ENCODE data around the gene ICAM5.
"Not testable (repeated sequence)": the region's sequence is repeated elsewhere in the genome, so short reads cannot be mapped to it uniquely, and the experiment has no call there.

ICAM5 gene

GRCh38 chr19:10270616-10271394, 18.9 kb upstream of the ICAM5 start, which contains the start of gene ICAM1:
TSS of gene ICAM1 (plus strand) at chr19:10271120. CDS start at chr19:10271160, 40 bp downstream.
- DNase-seq, result no peak

- no peak for DNase-seq
These were observed 18.1 kb upstream of the ICAM5 start for GRCh38 chr19:10271543-10272086.

DNA sequence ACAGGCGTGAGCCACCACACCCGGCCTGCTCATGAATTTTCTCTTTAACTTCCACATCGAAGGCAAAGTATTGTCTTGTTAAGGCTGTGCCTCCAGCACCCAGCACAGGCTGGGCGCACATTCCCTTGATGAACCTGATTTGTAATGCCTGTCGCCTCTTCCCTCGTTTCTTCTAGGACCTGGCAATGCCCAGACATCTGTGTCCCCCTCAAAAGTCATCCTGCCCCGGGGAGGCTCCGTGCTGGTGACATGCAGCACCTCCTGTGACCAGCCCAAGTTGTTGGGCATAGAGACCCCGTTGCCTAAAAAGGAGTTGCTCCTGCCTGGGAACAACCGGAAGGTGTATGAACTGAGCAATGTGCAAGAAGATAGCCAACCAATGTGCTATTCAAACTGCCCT, 15.2 kb upstream of the ICAM5 start:
- no peak for DNase-seq

- DNase-seq, result no peak
These were observed 11.8 kb upstream of the ICAM5 start for GRCh38 chr19:10277795-10278589.

DNA sequence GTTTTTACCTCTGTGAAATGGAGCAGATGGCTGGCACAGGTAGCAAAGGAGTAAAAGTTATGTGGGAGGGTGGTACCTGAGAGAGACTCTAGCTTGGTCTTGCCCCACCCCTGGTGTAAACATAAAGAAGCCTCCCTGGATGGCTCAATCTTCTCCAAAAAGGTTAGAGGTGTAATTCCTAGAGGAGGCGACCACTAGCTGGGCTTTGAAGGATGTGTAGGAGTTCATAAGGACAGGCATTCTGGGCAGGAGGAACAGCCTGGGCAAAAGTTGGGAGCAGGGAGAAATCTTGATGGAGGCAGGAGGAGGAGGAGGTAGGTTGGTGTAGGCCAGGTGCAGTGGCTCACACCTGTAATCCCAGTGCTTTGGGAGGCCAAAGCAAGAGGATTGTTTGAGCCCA, 10.8 kb upstream of the ICAM5 start:
- no peak for DNase-seq

DNA sequence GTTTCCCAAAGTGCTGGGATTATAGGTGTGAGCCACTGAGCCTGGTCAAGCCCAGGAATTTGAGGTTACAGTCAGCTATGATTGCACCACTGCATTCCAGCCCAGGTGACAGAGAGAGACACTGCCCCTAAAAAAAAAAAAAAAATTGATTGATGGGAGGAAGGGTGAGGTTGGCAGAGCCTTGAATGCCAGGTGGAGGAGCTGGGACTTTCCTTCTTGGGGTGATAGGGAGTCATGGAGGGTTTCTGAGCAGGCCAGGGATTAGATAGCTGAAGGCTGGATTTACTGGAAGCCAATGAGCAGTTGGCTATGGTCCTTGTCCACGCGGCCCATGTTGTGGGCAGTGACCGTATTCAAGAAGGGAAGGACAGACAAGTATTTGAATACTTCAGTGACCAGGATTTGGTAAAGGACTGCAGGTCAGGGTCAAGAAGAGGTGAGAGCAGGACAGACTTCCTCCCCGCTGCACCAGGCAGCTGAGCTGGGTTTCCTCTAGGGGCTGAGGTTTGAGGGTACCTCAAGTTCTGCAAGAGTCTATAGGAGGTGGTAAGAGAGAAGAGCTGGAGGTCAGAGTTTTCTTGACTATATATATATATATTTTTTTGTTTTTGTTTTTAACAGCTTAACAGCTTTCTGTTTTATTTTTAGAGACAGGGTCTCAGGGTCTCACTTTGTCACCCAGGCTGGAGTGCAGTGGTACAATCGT, 9.9 kb upstream of the ICAM5 start:
- no peak for DNase-seq

DNA sequence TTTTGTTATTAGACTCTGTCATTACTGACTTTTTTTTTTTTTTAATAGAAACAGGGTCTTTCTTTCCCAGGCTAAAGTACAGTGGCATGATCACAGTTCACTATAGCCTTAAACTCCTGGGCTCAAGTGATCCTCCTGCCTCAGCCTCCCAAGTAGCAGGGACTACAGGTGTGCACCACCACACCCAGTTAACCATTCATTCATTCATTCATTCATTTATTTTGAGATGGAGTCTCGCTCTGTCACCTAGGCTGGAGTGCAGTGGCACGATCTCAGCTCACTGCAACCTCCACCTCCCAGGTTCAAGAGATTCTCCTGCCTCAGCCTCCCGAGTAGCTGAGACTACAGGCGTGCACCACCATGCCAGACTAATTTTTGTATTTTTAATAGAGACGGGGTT, 7.7 kb upstream of the ICAM5 start:
- DNase-seq, result not testable (repeated sequence)

- DNase-seq, result no peak
These were observed 6.3 kb upstream of the ICAM5 start for GRCh38 chr19:10283301-10284064.

DNA sequence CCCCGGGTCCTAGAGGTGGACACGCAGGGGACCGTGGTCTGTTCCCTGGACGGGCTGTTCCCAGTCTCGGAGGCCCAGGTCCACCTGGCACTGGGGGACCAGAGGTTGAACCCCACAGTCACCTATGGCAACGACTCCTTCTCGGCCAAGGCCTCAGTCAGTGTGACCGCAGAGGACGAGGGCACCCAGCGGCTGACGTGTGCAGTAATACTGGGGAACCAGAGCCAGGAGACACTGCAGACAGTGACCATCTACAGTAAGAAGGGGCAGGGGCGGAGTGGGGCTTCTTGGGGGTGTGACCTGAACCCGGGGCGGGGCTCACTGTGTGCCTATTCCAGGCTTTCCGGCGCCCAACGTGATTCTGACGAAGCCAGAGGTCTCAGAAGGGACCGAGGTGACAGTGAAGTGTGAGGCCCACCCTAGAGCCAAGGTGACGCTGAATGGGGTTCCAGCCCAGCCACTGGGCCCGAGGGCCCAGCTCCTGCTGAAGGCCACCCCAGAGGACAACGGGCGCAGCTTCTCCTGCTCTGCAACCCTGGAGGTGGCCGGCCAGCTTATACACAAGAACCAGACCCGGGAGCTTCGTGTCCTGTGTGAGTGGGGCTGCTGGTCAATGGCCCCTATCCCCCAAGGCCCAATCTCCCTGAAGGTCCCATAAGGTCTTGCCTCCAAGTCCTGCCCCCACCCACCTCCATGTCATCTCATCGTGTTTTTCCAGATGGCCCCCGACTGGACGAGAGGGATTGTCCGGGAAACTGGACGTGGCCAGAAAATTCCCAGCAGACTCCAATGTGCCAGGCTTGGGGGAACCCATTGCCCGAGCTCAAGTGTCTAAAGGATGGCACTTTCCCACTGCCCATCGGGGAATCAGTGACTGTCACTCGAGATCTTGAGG, 5.4 kb upstream of the ICAM5 start:
- no peak for DNase-seq

DNA sequence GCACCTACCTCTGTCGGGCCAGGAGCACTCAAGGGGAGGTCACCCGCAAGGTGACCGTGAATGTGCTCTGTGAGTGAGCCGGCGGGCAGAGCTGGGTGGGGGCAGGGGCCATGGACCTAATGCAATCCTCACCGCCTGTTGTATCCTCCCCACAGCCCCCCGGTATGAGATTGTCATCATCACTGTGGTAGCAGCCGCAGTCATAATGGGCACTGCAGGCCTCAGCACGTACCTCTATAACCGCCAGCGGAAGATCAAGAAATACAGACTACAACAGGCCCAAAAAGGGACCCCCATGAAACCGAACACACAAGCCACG, 4.8 kb upstream of the ICAM5 start:
- no peak for DNase-seq

GRCh38 chr19:10285393-10285792, 4.4 kb upstream of the ICAM5 start:
- DNase-seq, result no peak

DNA sequence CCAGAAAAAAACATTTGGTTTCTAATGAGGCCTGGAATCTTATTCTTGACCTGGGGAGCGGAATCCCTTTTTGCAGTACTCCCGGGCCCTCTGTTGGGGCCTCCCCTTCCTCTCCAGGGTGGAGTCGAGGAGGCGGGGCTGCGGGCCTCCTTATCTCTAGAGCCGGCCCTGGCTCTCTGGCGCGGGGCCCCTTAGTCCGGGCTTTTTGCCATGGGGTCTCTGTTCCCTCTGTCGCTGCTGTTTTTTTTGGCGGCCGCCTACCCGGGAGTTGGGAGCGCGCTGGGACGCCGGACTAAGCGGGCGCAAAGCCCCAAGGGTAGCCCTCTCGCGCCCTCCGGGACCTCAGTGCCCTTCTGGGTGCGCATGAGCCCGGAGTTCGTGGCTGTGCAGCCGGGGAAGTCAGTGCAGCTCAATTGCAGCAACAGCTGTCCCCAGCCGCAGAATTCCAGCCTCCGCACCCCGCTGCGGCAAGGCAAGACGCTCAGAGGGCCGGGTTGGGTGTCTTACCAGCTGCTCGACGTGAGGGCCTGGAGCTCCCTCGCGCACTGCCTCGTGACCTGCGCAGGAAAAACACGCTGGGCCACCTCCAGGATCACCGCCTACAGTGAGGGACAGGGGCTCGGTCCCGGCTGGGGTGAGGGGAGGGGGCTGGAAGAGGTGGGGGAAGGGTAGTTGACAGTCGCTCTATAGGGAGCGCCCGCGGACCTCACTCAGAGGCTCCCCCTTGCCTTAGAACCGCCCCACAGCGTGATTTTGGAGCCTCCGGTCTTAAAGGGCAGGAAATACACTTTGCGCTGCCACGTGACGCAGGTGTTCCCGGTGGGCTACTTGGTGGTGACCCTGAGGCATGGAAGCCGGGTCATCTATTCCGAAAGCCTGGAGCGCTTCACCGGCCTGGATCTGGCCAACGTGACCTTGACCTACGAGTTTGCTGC, 2.7 kb upstream of the ICAM5 start, which contains the start of gene ICAM4:
Gene ICAM4, plus strand, starts transcription at position 153 of the 935 bp plus-strand sequence. Its CDS starts 58 bp downstream, at position 211.
- DNase-seq, result no peak

DNA sequence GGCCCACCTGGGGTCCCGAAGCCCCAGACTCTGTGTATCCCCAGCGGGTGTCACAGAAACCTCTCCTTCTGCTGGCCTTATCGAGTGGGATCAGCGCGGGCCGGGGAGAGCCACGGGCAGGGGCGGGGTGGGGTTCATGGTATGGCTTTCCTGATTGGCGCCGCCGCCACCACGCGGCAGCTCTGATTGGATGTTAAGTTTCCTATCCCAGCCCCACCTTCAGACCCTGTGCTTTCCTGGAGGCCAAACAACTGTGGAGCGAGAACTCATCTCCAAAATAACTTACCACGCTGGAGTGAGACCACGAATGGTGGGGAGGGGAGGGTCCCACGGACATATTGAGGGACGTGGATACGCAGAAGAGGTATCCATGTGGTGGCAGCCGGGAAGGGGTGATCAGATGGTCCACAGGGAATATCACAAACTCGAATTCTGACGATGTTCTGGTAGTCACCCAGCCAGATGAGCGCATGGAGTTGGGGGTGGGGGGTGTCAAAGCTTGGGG, 1.0 kb upstream of the ICAM5 start:
- peak; percentile 53 to 85 for DNase-seq

DNA sequence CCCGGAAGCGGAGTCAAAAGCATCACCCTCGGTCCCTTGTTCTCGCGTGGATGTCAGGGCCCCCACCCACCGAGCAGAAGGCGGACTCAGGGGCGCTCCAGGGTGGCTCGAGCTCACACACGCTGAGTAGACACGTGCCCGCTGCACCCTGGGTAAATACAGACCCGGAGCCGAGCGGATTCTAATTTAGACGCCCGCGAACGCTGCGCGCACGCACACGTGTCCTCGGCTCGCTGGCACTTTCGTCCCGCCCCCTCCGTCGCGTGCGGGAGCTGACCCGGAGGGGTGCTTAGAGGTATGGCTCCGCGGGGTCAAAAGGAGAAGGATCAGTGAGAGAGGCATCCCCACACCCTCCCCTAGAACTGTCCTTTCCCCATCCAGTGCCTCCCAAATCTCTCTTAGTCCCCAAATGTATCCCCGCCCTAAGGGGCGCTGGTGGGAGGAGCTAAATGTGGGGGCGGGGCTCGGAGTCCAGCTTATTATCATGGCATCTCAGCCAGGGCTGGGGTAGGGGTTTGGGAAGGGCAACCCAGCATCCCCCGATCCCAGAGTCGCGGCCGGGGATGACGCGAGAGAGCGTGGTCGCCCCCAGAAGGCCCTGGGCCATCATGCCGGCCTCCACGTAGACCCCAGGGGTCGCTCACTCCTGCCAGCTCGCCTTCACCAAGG, 451 bp upstream of the ICAM5 start:
- peak; percentile 90 to 91 for DNase-seq

DNA sequence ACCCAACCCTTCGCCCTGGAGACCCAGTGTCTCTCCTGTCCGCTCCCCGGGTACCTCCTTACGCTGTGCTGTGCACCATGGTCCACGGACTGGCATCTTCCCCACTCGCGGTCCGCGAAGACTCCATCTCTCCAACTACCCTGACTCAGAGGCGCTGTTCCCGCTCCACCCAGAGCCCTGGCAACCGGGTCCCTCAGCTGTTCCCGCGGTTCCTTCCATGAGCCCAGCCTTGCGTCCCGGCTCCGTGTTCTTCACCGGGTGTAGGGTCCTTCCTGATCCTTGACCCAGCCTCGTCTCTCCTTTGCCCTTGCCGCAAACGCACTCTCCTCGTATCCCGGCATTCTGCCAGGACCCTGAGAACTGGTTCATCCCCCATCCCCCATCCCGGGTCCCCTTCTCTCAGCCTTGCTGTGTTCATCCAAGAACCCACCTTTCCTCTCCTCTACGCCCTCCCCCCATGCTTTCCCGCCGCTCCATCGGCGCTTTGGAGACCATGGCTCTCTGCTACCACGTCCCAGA, 664 bp downstream of the ICAM5 start:
- DNase-seq, result no peak

GRCh38 chr19:10290876-10291553, 1.3 kb downstream of the ICAM5 start:
- DNase-seq, result peak in 1 of 2 experiments; percentile 64

GRCh38 chr19:10291554-10292205, 1.9 kb downstream of the ICAM5 start:
- DNase-seq, result no peak

- DNase-seq, result no peak
These were observed 2.5 kb downstream of the ICAM5 start for GRCh38 chr19:10292206-10292788.

Measured in NCI-H446 (cell line).